ENCODE measurements around the gene NANS.

Gene NANS

GRCh38 chr9:98022447-98022846 lies 34.1 kb upstream of the NANS start:
- TF ChIP-seq GATA3 (IDR thresholded peaks at IDR 0.05; ENCODE audit: low read depth, low read length) = no peak
- TF ChIP-seq GATA2 (IDR thresholded peaks at IDR 0.05; ENCODE audit: low read depth, low read length) = no peak

GRCh38 chr9:98024702-98025101 lies 31.8 kb upstream of the NANS start:
- TF ChIP-seq GATA2 (IDR thresholded peaks at IDR 0.05; ENCODE audit: low read depth, low read length) (no peak), GATA3 (IDR thresholded peaks at IDR 0.05; ENCODE audit: low read depth, low read length) (no peak)

GRCh38 chr9:98031169-98031568 lies 25.4 kb upstream of the NANS start:
- TF ChIP-seq GATA3 (IDR thresholded peaks at IDR 0.05; ENCODE audit: low read depth, low read length) (no peak), GATA2 (IDR thresholded peaks at IDR 0.05; ENCODE audit: low read depth, low read length) (no peak)

- TF ChIP-seq GATA3 (IDR thresholded peaks at IDR 0.05; ENCODE audit: low read depth, low read length) (no peak), GATA2 (IDR thresholded peaks at IDR 0.05; ENCODE audit: low read depth, low read length) (no peak)
These were observed 24.6 kb upstream of the NANS start for GRCh38 chr9:98031935-98032334.

- TF ChIP-seq GATA3 (IDR thresholded peaks at IDR 0.05; ENCODE audit: low read depth, low read length) (no peak), GATA2 (IDR thresholded peaks at IDR 0.05; ENCODE audit: low read depth, low read length) (no peak)
These were observed 21.7 kb upstream of the NANS start for GRCh38 chr9:98034593-98035546.

- TF ChIP-seq GATA3 (IDR thresholded peaks at IDR 0.05; ENCODE audit: low read depth, low read length) = no peak
- no peak for TF ChIP-seq GATA2 (IDR thresholded peaks at IDR 0.05; ENCODE audit: low read depth, low read length)
These were observed 19.2 kb upstream of the NANS start for GRCh38 chr9:98037357-98037756.

GRCh38 chr9:98038958-98039357 lies 17.6 kb upstream of the NANS start:
- TF ChIP-seq GATA2 (IDR thresholded peaks at IDR 0.05; ENCODE audit: low read depth, low read length) (no peak), GATA3 (IDR thresholded peaks at IDR 0.05; ENCODE audit: low read depth, low read length) (no peak)

GRCh38 chr9:98039607-98040017 lies 16.9 kb upstream of the NANS start:
- TF ChIP-seq GATA2 (IDR thresholded peaks at IDR 0.05; ENCODE audit: low read depth, low read length) (no peak), GATA3 (IDR thresholded peaks at IDR 0.05; ENCODE audit: low read depth, low read length) (no peak)

GRCh38 chr9:98040212-98040611 lies 16.3 kb upstream of the NANS start:
- TF ChIP-seq GATA2 (IDR thresholded peaks at IDR 0.05; ENCODE audit: low read depth, low read length) = no peak
- no peak for TF ChIP-seq GATA3 (IDR thresholded peaks at IDR 0.05; ENCODE audit: low read depth, low read length)

- TF ChIP-seq GATA3 (IDR thresholded peaks at IDR 0.05; ENCODE audit: low read depth, low read length) (no peak), GATA2 (IDR thresholded peaks at IDR 0.05; ENCODE audit: low read depth, low read length) (no peak)
These were observed 12.6 kb upstream of the NANS start for GRCh38 chr9:98043915-98044314.

GRCh38 chr9:98045234-98046179 lies 11.0 kb upstream of the NANS start:
- TF ChIP-seq GATA2 (IDR thresholded peaks at IDR 0.05; ENCODE audit: low read depth, low read length) = no peak
- no peak for TF ChIP-seq GATA3 (IDR thresholded peaks at IDR 0.05; ENCODE audit: low read depth, low read length)

GRCh38 chr9:98046180-98046543 lies 10.4 kb upstream of the NANS start:
- TF ChIP-seq GATA3 (IDR thresholded peaks at IDR 0.05; ENCODE audit: low read depth, low read length) = no peak
- no peak for TF ChIP-seq GATA2 (IDR thresholded peaks at IDR 0.05; ENCODE audit: low read depth, low read length)

GRCh38 chr9:98047002-98047401 lies 9.5 kb upstream of the NANS start:
- TF ChIP-seq GATA2 (IDR thresholded peaks at IDR 0.05; ENCODE audit: low read depth, low read length) (no peak), GATA3 (IDR thresholded peaks at IDR 0.05; ENCODE audit: low read depth, low read length) (no peak)

GRCh38 chr9:98049288-98050072 lies 7.1 kb upstream of the NANS start:
- TF ChIP-seq GATA2 (IDR thresholded peaks at IDR 0.05; ENCODE audit: low read depth, low read length) = no peak
- no peak for TF ChIP-seq GATA3 (IDR thresholded peaks at IDR 0.05; ENCODE audit: low read depth, low read length)

All from SH-SY5Y (cell line).